K562 (cell line): ENCODE results near the gene ZDHHC22. TPM values are rescaled to one million over a fixed set of nuclear protein-coding genes. Genes with fewer than 3 reads are reported as not detected.

ENCODE experiments used
- ATAC-seq: fragments of 200-7000 bp; cut with Tn5 transposase; 3 replicates; pipeline ENCODE4 v1.9.1; 2020; ENCODE audit warnings: moderate library complexity
- BruUV-seq: library from RNA; stranded (reverse); fragments of 400-500 nt; replicated peaks from 2 replicates; lab custom pipeline; 2021; lab: Mats Ljungman, UMichigan
- CTCF ChIA-PET: fragments of 300-600 bp; formaldehyde crosslinking; extraction: SDS; loops from one replicate; lab custom pipeline; 2021; ENCODE audit warnings: low intra/inter-chr PET ratio; lab: Yijun Ruan, JAX
- POLR2A ChIA-PET: fragments of 300-600, 350-650 bp; sonication (Branson Sonifier 250); formaldehyde crosslinking; extraction: SDS; loops from one replicate; lab custom pipeline; 2021; ENCODE audit warnings: antibody characterized with exemption, inconsistent platforms; lab: Yijun Ruan, JAX
- DNase-seq, 4 experiments: peaks; one replicate each; pipeline versions ENCODE4 v3.0.0 to v3.0.0-alpha.2; 2011 to 2018; ENCODE audit warnings: low spot score in 3 of 4, mixed read lengths in 3 of 4; ENCODE audit errors: extremely low read depth in 1 of 4
- FAIRE-seq: peaks from 2 replicates; lab custom pipeline; 2011; peaks lifted over from hg19 to GRCh38; lab: Jason Lieb, UNC
- H2AFZ ChIP-seq: 2 replicates; pipeline ENCODE4 v1.6.0; 2011; ENCODE audit warnings: low read depth, low read length, control low read depth, inconsistent platforms
- H3K27ac ChIP-seq: fragments of 200-600 bp; 3 replicates; pipeline ENCODE4 v1.8.0; 2011; ENCODE audit warnings: low read depth, mild to moderate bottlenecking, control low read depth, inconsistent platforms, low read length, moderate library complexity, mixed read lengths; ENCODE audit errors: extremely low read depth
- H3K27me3 ChIP-seq, 2 experiments: fragments of 300-600 bp in 1 of 2; 2 replicates in 1 of 2; 3 replicates in 1 of 2; pipeline versions ENCODE4 v1.6.0 to v1.8.0; 2011; ENCODE audit warnings: inconsistent platforms in 2 of 2, low read length in 2 of 2, mild to moderate bottlenecking in 1 of 2, mixed read lengths in 1 of 2, moderate library complexity in 1 of 2; ENCODE audit not compliant: control insufficient read depth in 2 of 2, insufficient read depth in 2 of 2
- H3K36me3 ChIP-seq: fragments of 300-600 bp; 3 replicates; pipeline ENCODE4 v1.8.0; 2011; ENCODE audit warnings: mild to moderate bottlenecking, low read length, inconsistent platforms; ENCODE audit not compliant: control insufficient read depth, insufficient read depth
- H3K4me1 ChIP-seq, 2 experiments: fragments of 200-600 bp in 1 of 2; replicated peaks in 1 of 2; 2 replicates in 1 of 2; 3 replicates in 1 of 2; pipeline versions ENCODE4 v1.5.1 to v1.8.0; 2011; ENCODE audit warnings: inconsistent platforms in 2 of 2, low read length in 2 of 2, mild to moderate bottlenecking in 1 of 2, mixed read lengths in 1 of 2, moderate library complexity in 1 of 2; ENCODE audit not compliant: control insufficient read depth in 2 of 2, insufficient read depth in 2 of 2
- H3K4me2 ChIP-seq: 2 replicates; pipeline ENCODE4 v1.6.1; 2011; ENCODE audit warnings: low read length, control low read depth, inconsistent platforms, mixed read lengths; ENCODE audit not compliant: insufficient read depth
- H3K4me3 ChIP-seq: fragments of 200-600 bp; sonication (generic), shearing (Covaris generic); 2 replicates; pipeline ENCODE4 v1.5.1; 2016; ENCODE audit warnings: control low read depth, inconsistent platforms
- H3K79me2 ChIP-seq: fragments of 200-600 bp; 3 replicates; pipeline ENCODE4 v1.8.0; 2011; ENCODE audit warnings: low read length, inconsistent platforms; ENCODE audit not compliant: control insufficient read depth, insufficient read depth
- H3K9ac ChIP-seq, 2 experiments: 2 replicates each; pipeline versions ENCODE4 v1.6.0 to v1.6.1; 2011; ENCODE audit warnings: low read depth in 2 of 2, low read length in 2 of 2, control low read depth in 1 of 2, inconsistent platforms in 1 of 2, mild to moderate bottlenecking in 1 of 2, mixed read lengths in 1 of 2; ENCODE audit not compliant: insufficient read depth in 1 of 2
- H3K9me1 ChIP-seq: one replicate; pipeline ENCODE4 v1.6.0; 2011; ENCODE audit warnings: inconsistent platforms, mild to moderate bottlenecking, low read length, moderate library complexity; ENCODE audit not compliant: control insufficient read depth, insufficient read depth
- H3K9me3 ChIP-seq: replicated peaks from 2 replicates; pipeline ENCODE4 v1.5.1; 2011; ENCODE audit warnings: low read depth, low read length, inconsistent platforms; ENCODE audit not compliant: control insufficient read depth, insufficient read depth
- H4K20me1 ChIP-seq: replicated peaks from 2 replicates; pipeline ENCODE4 v1.6.1; 2011; ENCODE audit warnings: low read length, inconsistent platforms, mixed read lengths; ENCODE audit not compliant: control insufficient read depth, insufficient read depth
- ARHGAP35 ChIP-seq: fragments of 450-650 bp; IDR thresholded peaks from 2 replicates; pipeline ENCODE4 v1.6.1; 2018; ENCODE audit not compliant: partially characterized antibody
- ARID1B ChIP-seq: fragments of 450-650 bp; IDR thresholded peaks from 2 replicates; pipeline ENCODE4 v1.6.1; 2016; ENCODE audit warnings: antibody characterized with exemption, mild to moderate bottlenecking, inconsistent platforms
- ATF7 ChIP-seq: fragments of 450-650 bp; IDR thresholded peaks from 2 replicates; pipeline ENCODE4 v1.7.1; 2014; ENCODE audit warnings: mild to moderate bottlenecking, moderate library complexity
- CBFA2T3 ChIP-seq: fragments of 450-650 bp; IDR thresholded peaks from 2 replicates; pipeline ENCODE4 v1.6.1; 2017
- KHSRP ChIP-seq: fragments of 450-650 bp; IDR thresholded peaks from 2 replicates; pipeline ENCODE4 v1.6.1; 2017
- MEIS2 ChIP-seq: fragments of 450-650 bp; IDR thresholded peaks from 2 replicates; pipeline ENCODE4 v1.6.1; 2014; ENCODE audit warnings: mild to moderate bottlenecking; ENCODE audit not compliant: partially characterized antibody
- NBN ChIP-seq: fragments of 450-650 bp; IDR thresholded peaks from 2 replicates; pipeline ENCODE4 v1.6.1; 2016; ENCODE audit warnings: low read depth, mild to moderate bottlenecking
- NFIC ChIP-seq: fragments of 450-650 bp; IDR thresholded peaks from 2 replicates; pipeline ENCODE4 v1.6.1; 2017; ENCODE audit warnings: mild to moderate bottlenecking, inconsistent platforms
- PBX2 ChIP-seq, 2 experiments: IDR thresholded peaks in 1 of 2; conservative IDR thresholded peaks in 1 of 2; 2 replicates each; pipeline ENCODE4 v1.6.1; 2016; ENCODE audit warnings: low read depth in 2 of 2, mild to moderate bottlenecking in 1 of 2, missing compliant biosample characterization in 1 of 2, missing genetic modification characterization in 1 of 2, moderate library complexity in 1 of 2
- PKNOX1 ChIP-seq: fragments of 450-650 bp; IDR thresholded peaks from 2 replicates; pipeline ENCODE4 v1.6.1; 2016
- PREB ChIP-seq: sonication (generic); formaldehyde crosslinking; IDR thresholded peaks from 2 replicates; pipeline ENCODE4 v1.8.1; 2023; ENCODE audit warnings: mild to moderate bottlenecking, missing genetic modification reagents
- RBM17 ChIP-seq: fragments of 200-400 bp; formaldehyde crosslinking; IDR thresholded peaks from 2 replicates; pipeline ENCODE4 v1.6.1; 2017; ENCODE audit warnings: low read depth, mild to moderate bottlenecking, low read length, borderline replicate concordance
- SNAPC5 ChIP-seq: fragments of 250-450 bp; sonication (Bioruptor Pico); IDR thresholded peaks from 2 replicates; pipeline ENCODE4 v1.8.0; 2021; ENCODE audit warnings: moderate library complexity, mild to moderate bottlenecking, inconsistent platforms
- SP1 ChIP-seq: sonication (generic); formaldehyde crosslinking; IDR thresholded peaks from 2 replicates; pipeline ENCODE4 v1.8.1; 2022; ENCODE audit warnings: mild to moderate bottlenecking, missing genetic modification reagents
- ZKSCAN1 ChIP-seq: fragments of 150-350 bp; IDR thresholded peaks from 2 replicates; pipeline ENCODE4 v1.6.1; 2016; ENCODE audit warnings: low read depth, low read length
- ZNF347 ChIP-seq: fragments of 450-650 bp; formaldehyde crosslinking; IDR thresholded peaks from 2 replicates; pipeline ENCODE4 v1.4.0; 2020; ENCODE audit warnings: low read depth, mild to moderate bottlenecking, moderate library complexity
- WGBS: fragments of 100-300 bp; shearing (Covaris generic); methylation state at CpG from one replicate; pipeline ENCODE4 v1.1.6; 2016; ENCODE audit warnings: low coverage, mixed read lengths; ENCODE audit not compliant: insufficient coverage; ENCODE audit errors: missing lambda C conversion rate; 5-methylcytosine and 5-hydroxymethylcytosine counted together
- in situ Hi-C: fragments of 300-500 bp; cut with MboI; formaldehyde crosslinking; loops from 4 replicates; pipeline ENCODE4 v1.15.0; 2018; ENCODE audit warnings: inconsistent platforms, mixed read lengths
- intact Hi-C: fragments of 100-400 bp; cut with micrococcal nuclease; formaldehyde crosslinking; loops from 2 replicates; pipeline ENCODE4 v1.14.2; 2022
- polyA plus RNA-seq, 8 experiments: library from polyadenylated mRNA; depleted of rRNA in 4 of 8; stranded (reverse) in 5 of 8; unstranded in 3 of 8; fragments of >200 nt; fragmentation: Nextera tagmentation in 2 of 8; fragmentation: Illumina TruSeq in 1 of 8; extraction: Ambion mirVana in 2 of 8; extraction: Trizol in 1 of 8; gene quantifications; 2 replicates each; pipeline versions ENCODE4 v1.2.1 to v1.2.3, GENCODE V29; 2011 to 2014; ENCODE audit warnings: inconsistent platforms in 1 of 8, missing spikeins in 1 of 8
- total RNA-seq, 7 experiments: library from RNA; depleted of rRNA in 6 of 7; stranded (reverse); fragments of >200 nt in 6 of 7; fragmentation: Illumina TruSeq in 2 of 7; extraction: Trizol in 2 of 7; gene quantifications; 2 replicates each; pipeline versions ENCODE4 v1.2.1 to v1.2.3, GENCODE V29; 2011 to 2021; ENCODE audit warnings: low replicate concordance in 1 of 7
- TF ChIP-seq, protein P1 (sequence below): fragments of 450-650 bp; IDR thresholded peaks from 2 replicates; pipeline ENCODE4 v1.6.1; 2018; ENCODE audit warnings: mild to moderate bottlenecking, low read depth; ENCODE audit not compliant: partially characterized antibody

The ZDHHC22 gene
- total and polyA plus RNA-seq, 9 of the 15 experiments (the other 6 are each of a cell fraction or from before 2014, with no cell fraction given), result not detected

DNA sequence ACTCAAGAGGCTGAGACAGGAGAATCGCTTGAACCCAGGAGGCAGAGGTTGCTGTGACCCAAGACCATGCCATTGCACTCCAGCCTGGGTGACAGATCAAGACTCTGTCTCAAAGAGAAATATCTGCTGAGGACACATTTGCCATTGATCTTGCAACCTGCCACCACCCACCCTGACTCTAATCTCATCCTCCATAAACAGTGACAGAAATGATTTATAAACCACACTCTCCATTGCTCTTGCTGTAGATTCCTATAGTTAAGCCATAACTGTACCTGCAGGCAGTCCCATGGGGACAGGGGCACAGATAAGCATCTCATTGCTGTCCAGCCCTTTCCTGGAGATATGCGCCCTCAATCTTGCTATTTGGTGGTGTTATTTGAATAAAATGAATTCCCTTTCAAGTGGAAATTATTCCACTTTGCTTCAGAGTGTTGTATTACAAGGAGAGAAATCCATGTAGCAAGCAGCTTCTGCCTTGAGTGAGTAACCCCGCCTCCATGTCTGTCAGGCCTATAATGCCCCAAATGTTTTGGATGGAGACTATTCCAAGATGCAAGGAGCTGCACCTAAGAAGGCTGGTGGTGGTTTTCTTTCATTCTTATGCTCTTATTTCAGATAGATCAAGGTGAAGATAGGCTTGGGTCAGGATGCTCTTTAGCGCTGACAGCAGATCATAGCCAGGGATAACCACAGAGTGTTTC, 3.0 kb upstream of the ZDHHC22 start:
- peaks cover 6% of the 10 kb centered on the region; the same call in 1 of the 2 replicates for H4K20me1 ChIP-seq
- H2AFZ ChIP-seq, result no peak overlapping the region
- H3K9me1 ChIP-seq, result no peaks in the 10 kb centered on the region
- FAIRE-seq, result no peak
- no peak for ATAC-seq
- no peaks in the 10 kb centered on the region for H3K79me2 ChIP-seq
- H3K27me3 ChIP-seq, result peaks cover 17 to 47% of the 10 kb centered on the region in 2 experiments
- no peaks in the 10 kb centered on the region for H3K36me3 ChIP-seq
- H3K4me2 ChIP-seq, result no peak overlapping the region
- no peaks in the 10 kb centered on the region for H3K9me3 ChIP-seq
- in situ Hi-C loops (no loop called here), intact Hi-C loops (no loop called here)
- H3K4me3 ChIP-seq, result no peak overlapping the region
- no peak overlapping the region for H3K27ac ChIP-seq
- H3K9ac ChIP-seq, result no peak overlapping the region
- CTCF ChIA-PET, result no interaction called here
- H3K4me1 ChIP-seq, result peaks cover 0 to 20% of the 10 kb centered on the region in 2 experiments; a peak in 2 of 5 replicates
- no peak for DNase-seq
- POLR2A ChIA-PET, result interaction anchor here (0.6 kb wide), 1 partner anchor 29 kb away, joined by 3 read pairs; no protein-coding TSS in a partner anchor
- WGBS, result 4% methylated on average over 4 of the region's 4 CpGs
- no TSS peak for BruUV-seq
- no peak for TF ChIP-seq ATF7
- TF ChIP-seq CBFA2T3, result peak; percentile 50
- no peak for TF ChIP-seq ZNF347
- no peak for TF ChIP-seq ARID1B
- TF ChIP-seq PKNOX1, result peak; percentile 42
- no peak for TF ChIP-seq PREB (CRISPR knock-in tag)
- TF ChIP-seq SP1 (CRISPR knock-in tag), result no peak
- peak; percentile 54 for TF ChIP-seq MEIS2
- TF ChIP-seq NBN, result no peak
- TF ChIP-seq ARHGAP35, result no peak
- TF ChIP-seq NFIC, result no peak
- TF ChIP-seq RBM17, result no peak
- TF ChIP-seq SNAPC5 (CRISPR knock-in tag), result no peak
- TF ChIP-seq PBX2 (CRISPR knock-in tag; IDR thresholded peaks at IDR 0.05; ENCODE audit: low read depth), result no peak
- peak; percentile 56 for TF ChIP-seq PBX2 (tag; conservative IDR thresholded peaks at IDR 0.05; ENCODE audit: low read depth)
- TF ChIP-seq ZKSCAN1, result no peak
- TF ChIP-seq, protein P1, sequence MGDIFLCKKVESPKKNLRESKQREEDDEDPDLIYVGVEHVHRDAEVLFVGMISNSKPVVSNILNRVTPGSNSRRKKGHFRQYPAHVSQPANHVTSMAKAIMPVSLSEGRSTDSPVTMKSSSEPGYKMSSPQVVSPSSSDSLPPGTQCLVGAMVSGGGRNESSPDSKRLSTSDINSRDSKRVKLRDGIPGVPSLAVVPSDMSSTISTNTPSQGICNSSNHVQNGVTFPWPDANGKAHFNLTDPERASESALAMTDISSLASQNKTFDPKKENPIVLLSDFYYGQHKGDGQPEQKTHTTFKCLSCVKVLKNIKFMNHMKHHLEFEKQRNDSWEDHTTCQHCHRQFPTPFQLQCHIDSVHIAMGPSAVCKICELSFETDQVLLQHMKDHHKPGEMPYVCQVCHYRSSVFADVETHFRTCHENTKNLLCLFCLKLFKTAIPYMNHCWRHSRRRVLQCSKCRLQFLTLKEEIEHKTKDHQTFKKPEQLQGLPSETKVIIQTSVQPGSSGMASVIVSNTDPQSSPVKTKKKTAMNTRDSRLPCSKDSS, result no peak
- TF ChIP-seq KHSRP, result no peak
